ENCODE measurements around the gene TTC34.

TTC34 gene
- total RNA-seq, result 0.74 to 3.1 (median 1.5) reads per million in 3 experiments

DNA sequence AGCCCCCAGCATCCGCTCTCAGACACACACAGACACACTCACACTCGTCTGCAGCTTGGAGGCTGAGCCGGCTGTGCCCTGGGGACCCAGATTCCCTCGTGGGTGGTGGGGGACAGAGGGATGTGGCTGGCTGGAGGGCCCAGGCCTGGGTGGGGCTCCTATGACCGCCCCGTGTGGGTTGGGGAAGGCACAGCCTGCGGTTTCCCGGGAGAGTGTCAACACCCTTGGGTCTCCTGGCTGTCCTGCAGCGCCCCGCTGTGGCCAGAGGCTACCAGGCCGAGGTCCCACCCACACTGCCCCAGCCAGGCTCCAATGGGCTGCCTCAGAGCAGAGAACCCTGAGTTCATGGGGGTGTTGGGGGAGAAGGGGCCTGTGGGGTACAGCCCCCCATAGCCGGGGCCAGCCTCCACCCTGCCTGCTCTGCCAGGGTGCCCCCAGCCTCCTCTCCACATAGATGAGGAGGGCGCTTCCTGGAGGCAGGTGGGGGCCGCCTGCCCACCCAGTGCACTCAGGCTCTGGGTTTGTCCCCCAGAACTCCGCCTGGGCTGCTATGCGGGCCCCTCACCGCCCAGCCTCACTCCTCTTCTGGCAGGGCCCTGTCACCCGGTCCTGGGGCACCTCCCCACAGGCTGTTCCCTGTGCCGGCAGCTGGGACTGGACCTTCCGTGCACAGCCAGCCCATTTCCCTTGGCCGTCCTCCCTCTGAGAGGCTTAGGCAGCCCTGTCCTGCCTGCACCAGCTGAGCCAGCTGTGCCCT lies at the start of gene TTC34:
TTC34 (minus strand) TSS at position 159 of the 757 bp plus-strand sequence. CDS start 866 bp downstream, outside the sequence.
- DNase-seq, result peak; percentile 17

GRCh38 chr1:2850502-2850901 lies 49.0 kb upstream of the TTC34 start:
- DNase-seq, result no peak

DNA sequence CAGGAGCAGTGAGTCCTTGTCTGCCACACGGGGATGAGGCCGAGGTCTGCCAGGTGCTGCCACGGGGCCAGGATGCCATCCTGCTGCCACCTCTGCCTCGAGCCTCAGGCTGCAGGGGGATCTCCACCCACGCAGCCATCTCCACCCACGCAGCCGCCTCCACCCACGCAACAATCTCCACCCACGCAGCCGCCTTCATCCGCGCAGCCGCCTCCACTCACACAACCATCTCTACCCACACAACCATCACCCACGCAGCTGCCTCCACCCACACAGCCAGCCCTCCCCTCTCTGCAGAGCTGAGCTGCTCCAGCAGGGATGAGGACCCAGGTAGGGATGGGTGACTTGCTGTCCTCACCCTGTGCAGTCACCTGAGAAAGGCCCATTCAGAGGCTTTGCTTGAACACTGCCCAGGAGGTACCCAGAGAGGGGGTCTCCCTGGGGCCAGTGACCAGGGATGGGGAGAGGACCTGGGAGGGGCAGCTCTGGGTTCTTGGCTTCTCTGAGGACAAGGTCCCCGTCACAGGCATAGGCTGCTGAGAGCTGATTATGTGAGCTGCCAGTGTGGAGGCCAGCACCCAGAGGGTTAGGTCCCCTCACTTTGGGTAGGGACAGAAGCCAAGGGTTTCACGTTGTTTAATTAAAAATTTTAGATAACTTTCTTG lies 46.6 kb upstream of the TTC34 start:
- DNase-seq, result no peak

DNA sequence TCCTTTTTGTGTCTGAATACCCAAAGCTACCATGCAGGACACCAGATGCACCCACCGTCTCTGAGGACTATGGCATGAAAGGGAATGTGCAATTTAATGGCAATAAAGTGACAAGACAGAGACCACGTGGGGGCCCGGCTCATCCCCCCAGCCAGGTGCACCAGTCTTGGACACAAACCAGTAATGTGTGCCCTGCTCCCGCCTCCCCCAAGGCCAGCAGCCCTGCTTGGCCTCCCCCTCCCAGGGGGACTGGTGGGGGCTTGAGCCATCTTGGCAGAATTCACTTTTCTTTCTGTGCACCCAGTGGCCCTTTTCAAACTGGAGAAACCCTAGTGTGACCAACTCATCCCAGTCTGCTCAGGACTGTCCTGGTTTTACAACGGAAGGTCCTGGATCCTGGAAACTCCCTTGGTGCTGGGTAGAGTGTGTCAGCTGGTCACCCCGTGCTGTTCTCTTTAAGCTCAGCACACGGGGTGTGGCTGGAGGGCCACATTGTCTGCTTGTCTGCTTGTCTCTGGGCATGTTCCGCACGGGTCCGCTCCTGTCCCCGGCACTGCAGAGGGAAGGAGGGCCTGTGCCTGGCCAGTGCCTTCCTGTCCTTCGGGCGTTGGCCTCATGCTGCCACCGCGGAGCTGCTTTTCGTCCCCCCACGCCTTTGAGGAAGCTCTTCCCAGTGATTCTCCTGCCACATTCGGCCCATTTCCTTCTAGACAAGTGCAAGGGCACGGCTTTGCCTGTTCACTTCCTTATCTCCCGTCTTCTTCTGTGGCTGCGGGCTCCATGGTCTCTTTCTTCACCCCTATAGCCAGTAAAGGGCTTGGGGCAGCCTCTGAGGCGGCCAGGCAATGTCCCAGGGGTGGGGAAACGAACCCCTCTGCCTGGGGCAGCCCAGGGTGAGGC lies 45.8 kb upstream of the TTC34 start:
- no peak for DNase-seq

DNA sequence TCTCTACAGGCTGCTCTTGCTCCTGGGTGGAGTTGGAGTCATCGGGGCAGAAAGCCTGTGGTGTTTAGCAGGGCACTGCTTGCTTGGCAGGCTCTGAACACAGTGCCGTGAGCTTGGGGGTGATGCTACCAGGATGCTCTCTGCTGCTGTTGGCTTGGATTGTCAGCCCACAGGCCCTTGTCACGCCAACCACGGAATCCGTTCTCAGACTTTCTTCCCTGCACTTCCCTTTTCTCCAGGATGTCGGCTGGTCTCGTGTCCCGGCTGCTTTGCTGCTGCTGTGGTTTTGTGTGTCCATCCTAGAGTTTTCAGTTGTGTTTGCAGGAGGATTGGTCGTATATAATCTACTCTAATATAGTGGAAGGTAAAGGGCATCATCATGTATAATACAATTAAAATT lies 44.4 kb upstream of the TTC34 start:
- DNase-seq, result no peak

DNA sequence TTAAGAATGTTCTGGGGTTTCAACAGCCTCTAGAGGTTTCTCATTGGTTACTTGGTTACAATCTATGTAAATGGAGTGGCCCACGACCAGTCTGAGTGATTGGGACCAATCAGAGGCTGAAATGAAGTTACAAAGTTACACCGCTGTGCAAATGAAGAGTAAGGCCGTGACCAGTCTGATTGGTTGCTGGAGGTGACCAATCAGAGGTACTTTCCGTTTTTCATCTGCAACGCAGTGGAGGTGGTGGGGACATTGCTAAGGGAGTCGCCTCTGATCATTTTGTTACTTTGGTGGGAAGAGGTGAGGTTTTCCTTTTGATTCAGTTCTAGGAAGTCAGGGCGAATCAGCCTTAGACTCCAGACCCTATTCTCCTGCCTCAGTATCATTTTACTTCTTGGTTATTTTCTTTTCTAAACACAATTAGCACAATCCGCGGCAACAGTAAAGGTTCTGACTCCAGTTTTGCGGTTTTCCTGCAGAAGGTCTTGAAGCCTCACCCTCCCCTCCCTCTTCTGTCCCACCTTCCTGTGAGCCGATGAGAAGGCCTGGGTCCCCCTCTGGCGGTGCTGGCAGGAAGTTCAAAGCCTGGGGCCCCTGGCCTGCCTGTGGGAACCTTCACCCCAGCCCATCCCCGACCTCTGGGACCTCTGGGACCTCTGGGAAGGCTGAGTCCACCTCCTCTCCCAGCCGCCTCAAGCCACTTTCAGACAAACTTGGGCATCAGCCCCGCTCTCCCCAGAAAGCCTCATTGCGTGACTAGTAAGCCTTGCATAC lies 38.7 kb upstream of the TTC34 start:
- peak; percentile 62 for DNase-seq

DNA sequence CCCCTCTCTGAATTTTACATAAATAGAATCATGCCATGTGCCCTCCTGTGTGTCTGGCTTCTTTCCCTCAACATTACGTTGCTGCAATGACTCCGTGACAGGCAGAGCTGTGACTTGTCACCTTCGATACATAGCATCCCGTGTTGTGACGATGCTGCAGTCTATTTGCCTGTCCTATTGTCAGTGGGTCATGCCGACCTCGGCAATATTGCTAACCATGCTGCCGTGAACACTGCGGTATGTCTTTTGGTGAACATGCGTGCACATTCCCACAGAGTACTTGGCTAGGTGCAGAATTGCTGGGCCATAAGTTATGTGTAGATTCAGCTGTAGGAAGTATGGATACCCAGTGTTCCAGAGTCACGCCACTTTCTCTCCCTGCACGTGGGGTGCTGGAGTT lies 36.3 kb upstream of the TTC34 start:
- no peak for DNase-seq

GRCh38 chr1:2837316-2837715 lies 35.8 kb upstream of the TTC34 start:
- no peak for DNase-seq

GRCh38 chr1:2836333-2836970 lies 35.0 kb upstream of the TTC34 start:
- no peak for DNase-seq

DNA sequence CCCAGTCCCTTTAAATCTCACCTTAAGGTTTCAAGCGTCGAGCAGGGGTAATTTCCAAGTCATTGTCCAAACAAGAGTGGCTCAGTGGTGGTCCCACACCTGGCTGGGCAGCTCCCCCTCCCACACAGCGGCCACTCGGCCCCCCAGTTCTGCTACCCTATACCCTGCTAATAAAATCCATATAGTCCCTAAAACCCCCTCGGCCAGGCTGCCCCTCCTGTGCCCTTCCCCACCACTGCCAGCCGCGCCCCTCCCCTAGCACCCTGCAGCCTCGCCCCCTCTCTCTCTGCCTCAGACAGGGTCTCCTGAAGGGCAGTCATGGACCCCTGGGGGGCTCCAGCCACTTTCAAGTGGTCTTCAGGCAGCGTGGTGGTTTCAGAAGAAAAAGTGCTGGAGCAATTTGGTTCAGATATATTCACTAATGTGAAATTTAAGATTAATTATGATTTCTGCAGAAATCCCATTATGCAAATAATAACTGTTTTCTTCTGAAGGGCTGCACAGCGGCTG lies 34.2 kb upstream of the TTC34 start:
- DNase-seq, result no peak

- DNase-seq, result no peak
These were observed 33.5 kb upstream of the TTC34 start for GRCh38 chr1:2834741-2835564.

GRCh38 chr1:2834146-2834475 lies 32.6 kb upstream of the TTC34 start:
- no peak for DNase-seq

GRCh38 chr1:2833454-2834145 lies 32.1 kb upstream of the TTC34 start:
- no peak for DNase-seq

GRCh38 chr1:2832506-2833453 lies 31.3 kb upstream of the TTC34 start:
- no peak for DNase-seq

GRCh38 chr1:2831596-2832212 lies 30.2 kb upstream of the TTC34 start:
- DNase-seq, result no peak

- DNase-seq, result no peak
These were observed 29.4 kb upstream of the TTC34 start for GRCh38 chr1:2830761-2831425.

DNA sequence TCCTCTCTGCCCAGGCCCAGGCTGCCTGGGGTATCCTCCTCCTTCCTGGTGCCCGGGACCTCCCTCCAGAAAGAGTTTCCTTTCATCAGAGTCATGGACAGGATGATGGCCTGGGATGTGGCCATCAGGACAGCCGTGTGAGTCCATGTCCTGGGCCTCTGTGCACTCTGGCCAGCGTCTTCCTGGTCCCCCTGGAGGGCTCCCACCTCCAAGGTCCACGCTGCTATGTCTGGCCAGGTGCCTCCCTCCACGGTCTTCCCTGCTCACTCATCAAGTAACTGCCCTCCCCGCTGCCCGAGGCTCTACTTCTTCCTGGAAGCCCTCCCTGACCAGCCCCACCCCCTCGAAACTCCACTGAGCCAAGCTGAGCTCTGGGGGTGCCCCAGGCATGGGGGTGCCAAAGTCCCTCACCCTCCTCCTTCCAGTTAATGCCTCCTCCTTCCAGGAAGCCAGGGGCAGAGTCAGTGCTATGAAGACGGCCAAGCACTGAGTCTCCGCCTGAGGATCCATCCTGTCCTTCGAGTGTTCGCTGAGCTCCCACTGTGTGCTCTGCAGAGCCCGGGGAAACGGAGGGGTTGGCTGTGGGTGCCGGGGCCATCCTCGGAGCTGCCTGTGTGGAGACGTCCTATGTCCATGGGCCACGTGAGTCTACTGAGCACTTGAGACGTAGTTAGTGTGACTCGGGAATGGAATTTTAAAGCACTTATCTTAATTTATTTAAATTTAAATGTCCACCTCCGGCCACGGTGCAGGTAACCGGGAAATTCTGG lies 28.5 kb upstream of the TTC34 start:
- no peak for DNase-seq

Data from central memory CD4-positive, alpha-beta T cell (primary cell).